Ishikawa (cell line): ENCODE measurements around the gene E4F1.

Source experiments
- CEBPB ChIP-seq: IDR thresholded peaks from 2 replicates; pipeline ENCODE4 v1.6.1; 2012
- CREB1 ChIP-seq: IDR thresholded peaks from 2 replicates; pipeline ENCODE4 v1.6.1; 2012; ENCODE audit warnings: low read depth
- EGR1 ChIP-seq: IDR thresholded peaks from 2 replicates; pipeline ENCODE4 v1.6.1; 2012
- EP300 ChIP-seq: IDR thresholded peaks from 2 replicates; pipeline ENCODE4 v1.6.1; 2012; ENCODE audit warnings: borderline replicate concordance
- FOXM1 ChIP-seq: IDR thresholded peaks from 2 replicates; pipeline ENCODE4 v1.6.1; 2012; ENCODE audit warnings: low read depth, borderline replicate concordance
- MAX ChIP-seq: IDR thresholded peaks from 2 replicates; pipeline ENCODE4 v1.6.1; 2012
- NFIC ChIP-seq: IDR thresholded peaks from 2 replicates; pipeline ENCODE4 v1.6.1; 2012
- RAD21 ChIP-seq: IDR thresholded peaks from 2 replicates; pipeline ENCODE4 v1.6.1; 2012; ENCODE audit warnings: low read depth
- REST ChIP-seq: IDR thresholded peaks from 2 replicates; pipeline ENCODE4 v1.6.1; 2012; ENCODE audit warnings: low read depth, mild to moderate bottlenecking
- TAF1 ChIP-seq: IDR thresholded peaks from 2 replicates; pipeline ENCODE4 v1.6.1; 2012; ENCODE audit warnings: low read depth, mild to moderate bottlenecking
- TCF12 ChIP-seq: IDR thresholded peaks from 2 replicates; pipeline ENCODE4 v1.6.1; 2012; ENCODE audit warnings: low read depth
- TEAD4 ChIP-seq: IDR thresholded peaks from 2 replicates; pipeline ENCODE4 v1.6.1; 2012
- USF1 ChIP-seq: IDR thresholded peaks from 2 replicates; pipeline ENCODE4 v1.6.1; 2012
- YY1 ChIP-seq: IDR thresholded peaks from 2 replicates; pipeline ENCODE4 v1.6.1; 2012; ENCODE audit warnings: low read depth
- ZBTB7A ChIP-seq: IDR thresholded peaks from 2 replicates; pipeline ENCODE4 v1.6.1; 2012; ENCODE audit warnings: low read depth

The E4F1 gene

GRCh38 chr16:2196162-2196980 is 27.0 kb upstream of the E4F1 start, which contains the start of gene CASKIN1:
Gene CASKIN1, minus strand, starts transcription at chr16:2196605. Its CDS starts 173 bp downstream, at chr16:2196432.
- TF ChIP-seq MAX = 0 out of 2 replicates have a peak, but pooled peaks have one; percentile 29
- no peak for TF ChIP-seq CEBPB

GRCh38 chr16:2196981-2197511 is 26.3 kb upstream of the E4F1 start:
- no peak for TF ChIP-seq CREB1
- TF ChIP-seq ZBTB7A = no peak
- no peak for TF ChIP-seq TEAD4
- TF ChIP-seq MAX = no peak
- TF ChIP-seq CEBPB = no peak
- no peak for TF ChIP-seq EGR1
- no peak for TF ChIP-seq USF1
- no peak for TF ChIP-seq REST
- no peak for TF ChIP-seq EP300
- no peak for TF ChIP-seq YY1
- TF ChIP-seq TCF12 = no peak
- no peak for TF ChIP-seq TAF1
- no peak for TF ChIP-seq RAD21
- TF ChIP-seq FOXM1 = no peak
- no peak for TF ChIP-seq NFIC

- no peak for TF ChIP-seq NFIC
- TF ChIP-seq TEAD4 = no peak
- TF ChIP-seq CREB1 = no peak
- no peak for TF ChIP-seq TCF12
- no peak for TF ChIP-seq EP300
- no peak for TF ChIP-seq EGR1
- TF ChIP-seq REST = no peak
- TF ChIP-seq ZBTB7A = no peak
- no peak for TF ChIP-seq USF1
- TF ChIP-seq TAF1 = no peak
- TF ChIP-seq FOXM1 = no peak
- no peak for TF ChIP-seq YY1
- TF ChIP-seq MAX = no peak
Observed at GRCh38 chr16:2197765-2198164, 25.6 kb upstream of the E4F1 start.

GRCh38 chr16:2198283-2198682 is 25.1 kb upstream of the E4F1 start:
- TF ChIP-seq TAF1 (no peak), EGR1 (no peak), RAD21 (no peak), REST (no peak), USF1 (no peak), EP300 (no peak), MAX (no peak), YY1 (no peak), TEAD4 (no peak), CEBPB (no peak), TCF12 (no peak), FOXM1 (no peak), NFIC (no peak), ZBTB7A (no peak), CREB1 (no peak)
